K562 (cell line): ENCODE results near the gene AP2M1. TPM values are rescaled to one million over a fixed set of nuclear protein-coding genes. Genes with fewer than 3 reads are reported as not detected.
A peak's percentile ranks its signal among the peaks of the same experiment; 100 is the strongest.

Experiments
- ATF1 ChIP-seq, 2 experiments: fragments of 450-650 bp in 1 of 2; IDR thresholded peaks; 2 replicates each; pipeline ENCODE4 v1.6.1; 2016; ENCODE audit warnings: missing compliant biosample characterization in 1 of 2, missing genetic modification characterization in 1 of 2
- CHD1 ChIP-seq: fragments of 200-600 bp; sonication (generic); IDR thresholded peaks from one replicate; pipeline ENCODE4 v1.6.1; 2012; ENCODE audit warnings: mild to moderate bottlenecking, moderate library complexity, low read length, inconsistent platforms
- CREB1 ChIP-seq, 2 experiments: sonication (generic) in 1 of 2; formaldehyde crosslinking in 1 of 2; IDR thresholded peaks; 2 replicates each; pipeline versions ENCODE4 v1.6.1 to v1.8.0; 2012 to 2022; ENCODE audit warnings: inconsistent platforms in 1 of 2, mild to moderate bottlenecking in 1 of 2, missing genetic modification reagents in 1 of 2, moderate library complexity in 1 of 2
- CREM ChIP-seq: IDR thresholded peaks from 2 replicates; pipeline ENCODE4 v1.6.1; 2014; ENCODE audit warnings: antibody characterized with exemption, low read depth
- CXXC5 ChIP-seq: fragments of 250-450 bp; sonication (Bioruptor Pico); IDR thresholded peaks from 2 replicates; pipeline ENCODE4 v1.8.0; 2022; ENCODE audit warnings: inconsistent platforms, mild to moderate bottlenecking, moderate library complexity
- E2F6 ChIP-seq, 2 experiments: IDR thresholded peaks; 2 replicates each; pipeline ENCODE4 v1.6.1; 2011; ENCODE audit warnings: borderline replicate concordance in 1 of 2, control low read depth in 1 of 2, low read depth in 1 of 2, low read length in 1 of 2, mild to moderate bottlenecking in 1 of 2, mixed read lengths in 1 of 2, moderate library complexity in 1 of 2; ENCODE audit not compliant: insufficient read depth in 1 of 2, insufficient read length in 1 of 2, poor library complexity in 1 of 2, severe bottlenecking in 1 of 2; ENCODE audit errors: extremely low read depth in 1 of 2
- GABPB1 ChIP-seq: sonication (generic); formaldehyde crosslinking; IDR thresholded peaks from 2 replicates; pipeline ENCODE4 v1.8.0; 2022; ENCODE audit warnings: mild to moderate bottlenecking, missing genetic modification reagents
- HCFC1 ChIP-seq: IDR thresholded peaks from 2 replicates; pipeline ENCODE4 v1.6.1; 2012; ENCODE audit warnings: low read depth, low read length, improper control_type of control experiment
- HDAC1 ChIP-seq, 2 experiments: fragments of 450-650 bp; IDR thresholded peaks; 2 replicates each; pipeline ENCODE4 v1.6.1; 2016 to 2017; ENCODE audit warnings: inconsistent platforms in 1 of 2, mild to moderate bottlenecking in 1 of 2, moderate library complexity in 1 of 2
- HMGN3 ChIP-seq: IDR thresholded peaks from 2 replicates; pipeline ENCODE4 v1.6.1; 2011; ENCODE audit warnings: borderline replicate concordance, low read depth, mild to moderate bottlenecking, mixed read lengths, low read length; ENCODE audit not compliant: insufficient read length; ENCODE audit errors: extremely low read depth
- JUN ChIP-seq, 2 experiments: sonication (generic) in 1 of 2; formaldehyde crosslinking in 1 of 2; IDR thresholded peaks; 2 replicates each; pipeline versions ENCODE4 v1.6.1 to v1.8.0; 2012 to 2022; ENCODE audit warnings: borderline replicate concordance in 2 of 2, mild to moderate bottlenecking in 2 of 2, improper control_type of control experiment in 1 of 2, low read depth in 1 of 2, low read length in 1 of 2, missing genetic modification reagents in 1 of 2
- KDM5B ChIP-seq: fragments of 200-600 bp; sonication (generic); IDR thresholded peaks from 2 replicates; pipeline ENCODE4 v1.6.1; 2012; ENCODE audit warnings: low read depth, mild to moderate bottlenecking, moderate library complexity, low read length, control low read depth, inconsistent platforms; ENCODE audit not compliant: insufficient replicate concordance
- POLR2A ChIP-seq: fragments of 450-650 bp; conservative IDR thresholded peaks from 2 replicates; pipeline ENCODE4 v1.6.1; 2016
- POLR2AphosphoS2 ChIP-seq: IDR thresholded peaks from 2 replicates; pipeline ENCODE4 v1.6.1; 2012; ENCODE audit warnings: low read length, improper control_type of control experiment
- POLR2AphosphoS5 ChIP-seq: IDR thresholded peaks from 2 replicates; pipeline ENCODE4 v1.6.1; 2011; ENCODE audit warnings: mild to moderate bottlenecking, low read depth, low read length, moderate library complexity; ENCODE audit not compliant: control insufficient read depth, insufficient read depth
- RBFOX2 ChIP-seq: fragments of 200-400 bp; formaldehyde crosslinking; IDR thresholded peaks from 2 replicates; pipeline ENCODE4 v1.6.1; 2017; ENCODE audit warnings: low read depth, mild to moderate bottlenecking, low read length, moderate library complexity
- SPI1 ChIP-seq: IDR thresholded peaks from 2 replicates; pipeline ENCODE4 v1.6.1; 2011; ENCODE audit warnings: low read depth, low read length, control low read depth, borderline replicate concordance
- TOE1 ChIP-seq, 2 experiments: fragments of 450-650 bp in 1 of 2; sonication (generic) in 1 of 2; formaldehyde crosslinking in 1 of 2; IDR thresholded peaks; 2 replicates each; pipeline versions ENCODE4 v1.7.1 to v1.8.0; 2016 to 2022; ENCODE audit warnings: borderline replicate concordance in 2 of 2, mild to moderate bottlenecking in 2 of 2, antibody characterized with exemption in 1 of 2, inconsistent platforms in 1 of 2, low read depth in 1 of 2, missing genetic modification reagents in 1 of 2, moderate library complexity in 1 of 2
- USF1 ChIP-seq: sonication (generic); formaldehyde crosslinking; IDR thresholded peaks from 2 replicates; pipeline ENCODE4 v1.9.0; 2022; ENCODE audit warnings: mild to moderate bottlenecking, missing genetic modification reagents
- ZNF696 ChIP-seq: fragments of 250-450 bp; sonication (Bioruptor Pico); conservative IDR thresholded peaks from 2 replicates; pipeline ENCODE4 v1.4.0; 2020; ENCODE audit warnings: mild to moderate bottlenecking, moderate library complexity
- polyA plus RNA-seq, 8 experiments: library from polyadenylated mRNA; depleted of rRNA in 4 of 8; stranded (reverse) in 5 of 8; unstranded in 3 of 8; fragments of >200 nt; fragmentation: Nextera tagmentation in 2 of 8; fragmentation: Illumina TruSeq in 1 of 8; extraction: Ambion mirVana in 2 of 8; extraction: Trizol in 1 of 8; gene quantifications; 2 replicates each; pipeline versions ENCODE4 v1.2.1 to v1.2.3, GENCODE V29; 2011 to 2014; ENCODE audit warnings: inconsistent platforms in 1 of 8, missing spikeins in 1 of 8
- total RNA-seq, 7 experiments: library from RNA; depleted of rRNA in 6 of 7; stranded (reverse); fragments of >200 nt in 6 of 7; fragmentation: Illumina TruSeq in 2 of 7; extraction: Trizol in 2 of 7; gene quantifications; 2 replicates each; pipeline versions ENCODE4 v1.2.1 to v1.2.3, GENCODE V29; 2011 to 2021; ENCODE audit warnings: low replicate concordance in 1 of 7
- TF ChIP-seq, protein P1 (sequence below): fragments of 250-450 bp; sonication (Bioruptor Pico); IDR thresholded peaks from 2 replicates; pipeline ENCODE4 v1.5.0; 2022; ENCODE audit warnings: mild to moderate bottlenecking

Gene AP2M1
- total and polyA plus RNA-seq, 9 of the 15 experiments (the other 6 are each of a cell fraction or from before 2014, with no cell fraction given) = 118 to 505 (median 296) TPM

DNA sequence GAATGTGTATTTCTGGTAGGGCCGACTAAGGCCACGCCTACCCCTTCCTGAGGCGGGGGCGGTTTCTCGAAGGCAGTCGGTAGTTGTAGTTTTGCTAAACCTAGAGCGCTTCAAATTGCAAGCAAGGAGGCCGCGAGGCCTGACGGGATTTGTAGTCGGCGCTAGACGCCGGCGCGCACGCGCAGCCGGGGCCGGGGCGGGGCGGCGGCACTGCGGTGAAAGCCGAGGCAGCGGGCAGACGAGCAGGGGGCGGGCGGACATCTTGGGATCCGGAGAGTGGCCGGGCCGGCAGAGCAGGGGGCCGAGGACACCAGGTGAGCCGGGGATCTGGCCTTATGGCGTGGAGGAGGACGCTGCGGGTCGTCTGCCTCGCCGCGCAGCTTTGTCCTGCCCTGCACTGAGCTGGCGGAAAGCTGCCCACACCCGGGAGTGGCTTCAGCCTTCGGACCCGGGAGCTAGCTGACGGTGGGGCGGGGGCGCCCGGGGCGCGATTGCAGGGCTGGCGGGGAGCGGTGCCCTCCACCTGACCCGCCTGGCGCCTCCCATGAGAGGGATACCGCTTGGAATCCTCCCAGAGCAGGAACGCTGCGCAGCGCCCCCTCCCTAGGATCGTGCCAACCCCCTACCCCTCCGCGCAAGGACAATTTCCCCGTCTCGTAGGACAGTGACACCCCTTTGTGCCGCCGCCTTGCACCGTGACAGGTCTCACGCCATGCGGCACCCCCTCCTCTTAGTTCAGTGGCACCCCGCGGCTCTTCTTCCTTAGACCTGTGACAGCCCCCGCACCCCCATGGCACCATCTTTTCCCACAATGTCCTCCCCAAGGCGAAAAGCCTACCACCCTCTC is at the start of gene AP2M1 (continued):
- peak; percentile 90 for TF ChIP-seq RBFOX2
- TF ChIP-seq, protein P1, sequence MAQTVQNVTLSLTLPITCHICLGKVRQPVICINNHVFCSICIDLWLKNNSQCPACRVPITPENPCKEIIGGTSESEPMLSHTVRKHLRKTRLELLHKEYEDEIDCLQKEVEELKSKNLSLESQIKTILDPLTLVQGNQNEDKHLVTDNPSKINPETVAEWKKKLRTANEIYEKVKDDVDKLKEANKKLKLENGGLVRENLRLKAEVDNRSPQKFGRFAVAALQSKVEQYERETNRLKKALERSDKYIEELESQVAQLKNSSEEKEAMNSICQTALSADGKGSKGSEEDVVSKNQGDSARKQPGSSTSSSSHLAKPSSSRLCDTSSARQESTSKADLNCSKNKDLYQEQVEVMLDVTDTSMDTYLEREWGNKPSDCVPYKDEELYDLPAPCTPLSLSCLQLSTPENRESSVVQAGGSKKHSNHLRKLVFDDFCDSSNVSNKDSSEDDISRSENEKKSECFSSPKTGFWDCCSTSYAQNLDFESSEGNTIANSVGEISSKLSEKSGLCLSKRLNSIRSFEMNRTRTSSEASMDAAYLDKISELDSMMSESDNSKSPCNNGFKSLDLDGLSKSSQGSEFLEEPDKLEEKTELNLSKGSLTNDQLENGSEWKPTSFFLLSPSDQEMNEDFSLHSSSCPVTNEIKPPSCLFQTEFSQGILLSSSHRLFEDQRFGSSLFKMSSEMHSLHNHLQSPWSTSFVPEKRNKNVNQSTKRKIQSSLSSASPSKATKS (CRISPR knock-in tag) = no peak
- TF ChIP-seq CREB1 (IDR thresholded peaks at IDR 0.05) = peak; percentile 35; the same call in 1 of the 2 replicates
- peak; percentile 48; the same call in 1 of the 2 replicates for TF ChIP-seq CREB1 (CRISPR knock-in tag; IDR thresholded peaks at IDR 0.05)
- TF ChIP-seq ATF1 (CRISPR knock-in tag; IDR thresholded peaks at IDR 0.05) = no peak
- TF ChIP-seq ATF1 (tag; IDR thresholded peaks at IDR 0.05) = peak; percentile 69
- peak; percentile 5; the same call in 1 of the 2 replicates for TF ChIP-seq JUN (IDR thresholded peaks at IDR 0.05; ENCODE audit: borderline replicate concordance, low read depth, low read length)
- no peak for TF ChIP-seq JUN (CRISPR knock-in tag; IDR thresholded peaks at IDR 0.05; ENCODE audit: borderline replicate concordance)
- no peak for TF ChIP-seq TOE1 (IDR thresholded peaks at IDR 0.05; ENCODE audit: borderline replicate concordance)
- no peak for TF ChIP-seq TOE1 (CRISPR knock-in tag; IDR thresholded peaks at IDR 0.05; ENCODE audit: borderline replicate concordance, low read depth)
- peak; percentile 94 for TF ChIP-seq POLR2AphosphoS2
- TF ChIP-seq HMGN3 = peak; percentile 88
- peak in 1 of 2 experiments; percentile 55 for TF ChIP-seq E2F6 (IDR thresholded peaks at IDR 0.05; ENCODE audit: borderline replicate concordance in 1 of 2, extremely low read depth in 1 of 2, insufficient read depth in 1 of 2, insufficient read length in 1 of 2, low read depth in 1 of 2, low read length in 1 of 2, poor library complexity in 1 of 2, severe bottlenecking in 1 of 2)
- TF ChIP-seq KDM5B = peak; percentile 77
- TF ChIP-seq ZNF696 (CRISPR knock-in tag) = no peak
- TF ChIP-seq HDAC1 (IDR thresholded peaks at IDR 0.05) = peak in 1 of 2 experiments; percentile 55; a peak in 1 of 4 replicates
- TF ChIP-seq POLR2AphosphoS5 = peak; percentile 73; the same call in 1 of the 2 replicates
- peak; percentile 66 for TF ChIP-seq CXXC5
- peak; percentile 88 for TF ChIP-seq POLR2A
- TF ChIP-seq SPI1 = no peak
- TF ChIP-seq CREM = peak; percentile 81
- peak; percentile 94 for TF ChIP-seq CHD1
- TF ChIP-seq GABPB1 = peak; percentile 36
- 0 out of 2 replicates have a peak, but pooled peaks have one; percentile 5 for TF ChIP-seq USF1 (CRISPR knock-in tag)
- peak; percentile 98 for TF ChIP-seq HCFC1
